GM12878 (cell line): ENCODE results near the gene PPP2R5A. TPM values are rescaled to one million over a fixed set of nuclear protein-coding genes. Genes with fewer than 3 reads are reported as not detected.

Experiments used
- ATAC-seq: fragments of 200-7000 bp; cut with Tn5 transposase; 3 replicates; pipeline ENCODE4 v1.9.1; 2020; ENCODE audit warnings: mild to moderate bottlenecking, moderate library complexity
- BruUV-seq: library from RNA; stranded (reverse); fragments of 400-500 nt; replicated peaks from 2 replicates; lab custom pipeline; 2021; lab: Mats Ljungman, UMichigan
- CTCF ChIA-PET: fragments of 300-600 bp; sonication (Branson Sonifier 250); formaldehyde crosslinking; extraction: SDS; loops from one replicate; lab custom pipeline; 2021; ENCODE audit warnings: inconsistent platforms; lab: Yijun Ruan, JAX
- POLR2A ChIA-PET: fragments of 350-600 bp; formaldehyde crosslinking; extraction: SDS; loops from one replicate; lab custom pipeline; 2021; ENCODE audit warnings: inconsistent platforms; lab: Charles Lee
- RAD21 ChIA-PET: fragments of 300-600 bp; sonication (Branson Sonifier 250); formaldehyde crosslinking; loops from one replicate; lab custom pipeline; 2023; ENCODE audit warnings: antibody characterized with exemption; ENCODE audit not compliant: unreplicated experiment; lab: Charles Lee
- SMC1A ChIA-PET: fragments of 300-600 bp; sonication (Branson Sonifier 250); formaldehyde crosslinking; loops from one replicate; lab custom pipeline; 2023; ENCODE audit not compliant: unreplicated experiment, uncharacterized antibody; lab: Charles Lee
- DNase-seq: peaks from one replicate; pipeline ENCODE4 v3.0.0-alpha.2; 2011; ENCODE audit warnings: low read depth, low spot score
- FAIRE-seq: peaks from 3 replicates; lab custom pipeline; 2011; peaks lifted over from hg19 to GRCh38; lab: Jason Lieb, UNC
- H2AFZ ChIP-seq: 2 replicates; pipeline ENCODE4 v1.6.0; 2011; ENCODE audit warnings: low read depth, low read length, control low read depth; ENCODE audit not compliant: control insufficient read depth
- H3K27ac ChIP-seq: 2 replicates; pipeline ENCODE4 v1.5.1; 2011; ENCODE audit warnings: control low read depth; ENCODE audit not compliant: control insufficient read depth, insufficient read depth
- H3K27me3 ChIP-seq, 2 experiments: replicated peaks in 1 of 2; 2 replicates each; pipeline versions ENCODE4 v1.6.0 to v1.6.1; 2011; ENCODE audit warnings: low read length in 1 of 2; ENCODE audit not compliant: control insufficient read depth in 2 of 2, insufficient read depth in 2 of 2
- H3K36me3 ChIP-seq, 2 experiments: 2 replicates each; pipeline ENCODE4 v1.5.1; 2011; ENCODE audit warnings: low read length in 1 of 2; ENCODE audit not compliant: control insufficient read depth in 2 of 2, insufficient read depth in 2 of 2
- H3K4me1 ChIP-seq: 2 replicates; pipeline ENCODE4 v1.6.1; 2011; ENCODE audit warnings: mild to moderate bottlenecking, low read length, moderate library complexity, mixed read lengths; ENCODE audit not compliant: control insufficient read depth, insufficient read depth
- H3K4me2 ChIP-seq: 2 replicates; pipeline ENCODE4 v1.6.0; 2011; ENCODE audit warnings: control low read depth; ENCODE audit not compliant: control insufficient read depth, insufficient read depth
- H3K4me3 ChIP-seq: fragments of 200-600 bp; sonication (generic); 2 replicates; pipeline ENCODE4 v1.5.1; 2016
- H3K79me2 ChIP-seq: 2 replicates; pipeline ENCODE4 v1.6.0; 2011; ENCODE audit warnings: low read length; ENCODE audit not compliant: control insufficient read depth, insufficient read depth
- H3K9ac ChIP-seq: 2 replicates; pipeline ENCODE4 v1.8.0; 2011; ENCODE audit warnings: low read length, control low read depth, mixed read lengths; ENCODE audit not compliant: control insufficient read depth, insufficient read depth
- H3K9me3 ChIP-seq: replicated peaks from 3 replicates; pipeline ENCODE4 v1.5.1; 2011; ENCODE audit warnings: mild to moderate bottlenecking, low read length; ENCODE audit not compliant: control insufficient read depth, insufficient read depth
- H4K20me1 ChIP-seq: 2 replicates; pipeline ENCODE4 v1.6.0; 2011; ENCODE audit not compliant: control insufficient read depth, insufficient read depth
- CHD2 ChIP-seq: IDR thresholded peaks from 2 replicates; pipeline ENCODE4 v1.6.1; 2011; ENCODE audit warnings: low read depth, low read length, improper control_type of control experiment, borderline replicate concordance
- GABPA ChIP-seq: IDR thresholded peaks from 2 replicates; pipeline ENCODE4 v1.6.1; 2014; ENCODE audit warnings: antibody characterized with exemption, low read depth, mild to moderate bottlenecking, inconsistent platforms
- NR2C1 ChIP-seq: fragments of 450-650 bp; IDR thresholded peaks from 2 replicates; pipeline ENCODE4 v1.6.1; 2017; ENCODE audit warnings: antibody characterized with exemption, mild to moderate bottlenecking, moderate library complexity
- PAX8 ChIP-seq: fragments of 450-650 bp; IDR thresholded peaks from 2 replicates; pipeline ENCODE4 v1.6.1; 2017; ENCODE audit warnings: mild to moderate bottlenecking, moderate library complexity
- STAT1 ChIP-seq: fragments of 450-650 bp; conservative IDR thresholded peaks from 2 replicates; pipeline ENCODE4 v1.6.1; 2014; ENCODE audit warnings: antibody characterized with exemption, mild to moderate bottlenecking
- WGBS: methylation state at CpG from one replicate; pipeline ENCODE4 v1.1.6; 2016; ENCODE audit warnings: low lambda C conversion rate; ENCODE audit not compliant: insufficient replicate concordance, insufficient coverage; ENCODE audit errors: missing lambda C conversion rate; 5-methylcytosine and 5-hydroxymethylcytosine counted together
- in situ Hi-C: fragments of 300-500 bp; cut with MboI; formaldehyde crosslinking; loops from 9 replicates; pipeline ENCODE4 v1.14.3; 2018; ENCODE audit warnings: mixed read lengths
- intact Hi-C: fragments of 100-400 bp; cut with micrococcal nuclease; formaldehyde crosslinking; loops from one replicate; pipeline ENCODE4 v1.14.2; 2022; ENCODE audit not compliant: unreplicated experiment
- polyA plus RNA-seq, 11 experiments: library from polyadenylated mRNA; depleted of rRNA in 4 of 11; unstranded in 6 of 11; stranded (reverse) in 5 of 11; fragments of >200 nt; fragmentation: Nextera tagmentation in 4 of 11; fragmentation: Illumina TruSeq in 1 of 11; extraction: Ambion mirVana in 4 of 11; extraction: Trizol in 1 of 11; gene quantifications; 1 replicate in 1 of 11; 2 replicates in 10 of 11; pipeline versions ENCODE4 v1.2.1 to v1.2.3, GENCODE V29; 2011 to 2016; ENCODE audit warnings: inconsistent platforms in 2 of 11, missing spikeins in 2 of 11, low read depth in 1 of 11
- total RNA-seq, 4 experiments: library from RNA; depleted of rRNA in 3 of 4; stranded (reverse); fragments of >200 nt in 3 of 4; fragmentation: Illumina TruSeq in 1 of 4; extraction: Trizol in 1 of 4; gene quantifications; 2 replicates each; pipeline versions ENCODE4 v1.2.1 to v1.2.3, GENCODE V29; 2013 to 2021
- TF ChIP-seq, protein P1 (sequence below): IDR thresholded peaks from 2 replicates; pipeline ENCODE4 v1.6.1; 2011; ENCODE audit warnings: borderline replicate concordance, low read depth, mild to moderate bottlenecking, moderate library complexity, mixed read lengths, low read length; ENCODE audit not compliant: insufficient read depth; ENCODE audit errors: extremely low read length
- TF ChIP-seq, protein P2 (sequence below): fragments of 450-650 bp; IDR thresholded peaks from 2 replicates; pipeline ENCODE4 v1.6.1; 2017; ENCODE audit warnings: low read depth, mild to moderate bottlenecking, moderate library complexity
- TF ChIP-seq, protein P3 (sequence below), 3 experiments: IDR thresholded peaks in 2 of 3; conservative IDR thresholded peaks in 1 of 3; 2 replicates each; pipeline ENCODE4 v1.5.1; 2011; ENCODE audit warnings: low read depth in 3 of 3, low read length in 3 of 3, mild to moderate bottlenecking in 3 of 3, control low read depth in 2 of 3, moderate library complexity in 2 of 3, inconsistent platforms in 1 of 3, mixed read lengths in 1 of 3; ENCODE audit not compliant: control insufficient read depth in 2 of 3, insufficient read depth in 1 of 3; ENCODE audit errors: extremely low read depth in 1 of 3
- TF ChIP-seq, protein P4 (sequence below): fragments of 150-350 bp; IDR thresholded peaks from 2 replicates; pipeline ENCODE4 v1.6.1; 2014; ENCODE audit warnings: mild to moderate bottlenecking, low read depth, low read length
- TF ChIP-seq, protein P5 (sequence below): IDR thresholded peaks from 2 replicates; pipeline ENCODE4 v1.6.1; 2012; ENCODE audit warnings: low read depth, low read length, improper control_type of control experiment
- TF ChIP-seq, protein P6 (sequence below): fragments of 450-650 bp; IDR thresholded peaks from 2 replicates; pipeline ENCODE4 v1.6.1; 2014; ENCODE audit warnings: mild to moderate bottlenecking
- TF ChIP-seq, protein P7 (sequence below): IDR thresholded peaks from 2 replicates; pipeline ENCODE4 v1.6.1; 2011; ENCODE audit warnings: low read depth, mild to moderate bottlenecking, low read length, moderate library complexity, borderline replicate concordance; ENCODE audit errors: extremely low read depth

PPP2R5A gene
- total and polyA plus RNA-seq, 10 of the 15 experiments (the other 5 are each of a cell fraction or from before 2014, with no cell fraction given): 15.4 to 40.6 (median 32.5) TPM

DNA sequence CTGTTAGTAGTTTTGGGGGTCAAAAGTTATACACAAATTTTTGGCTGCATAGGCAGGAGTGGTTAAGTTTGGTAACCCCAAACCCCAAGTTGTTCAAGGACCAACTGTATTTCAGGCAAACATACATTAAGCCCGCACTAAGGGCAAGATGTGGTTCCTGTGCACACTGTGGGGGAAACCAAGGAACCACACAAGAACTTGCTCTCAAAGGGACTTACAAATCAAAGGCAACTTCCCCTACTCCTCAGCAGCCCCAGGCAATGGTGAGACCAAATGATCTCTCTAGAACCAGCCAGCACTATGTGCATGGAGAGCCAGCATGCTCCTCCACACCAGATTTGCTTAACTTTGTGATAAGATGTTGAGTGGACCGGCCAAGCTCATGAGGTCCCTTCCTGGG lies 94.2 kb downstream of the PPP2R5A start (continued):
- TF ChIP-seq, protein P1, sequence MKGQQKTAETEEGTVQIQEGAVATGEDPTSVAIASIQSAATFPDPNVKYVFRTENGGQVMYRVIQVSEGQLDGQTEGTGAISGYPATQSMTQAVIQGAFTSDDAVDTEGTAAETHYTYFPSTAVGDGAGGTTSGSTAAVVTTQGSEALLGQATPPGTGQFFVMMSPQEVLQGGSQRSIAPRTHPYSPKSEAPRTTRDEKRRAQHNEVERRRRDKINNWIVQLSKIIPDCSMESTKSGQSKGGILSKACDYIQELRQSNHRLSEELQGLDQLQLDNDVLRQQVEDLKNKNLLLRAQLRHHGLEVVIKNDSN: no peak
- TF ChIP-seq, protein P2, sequence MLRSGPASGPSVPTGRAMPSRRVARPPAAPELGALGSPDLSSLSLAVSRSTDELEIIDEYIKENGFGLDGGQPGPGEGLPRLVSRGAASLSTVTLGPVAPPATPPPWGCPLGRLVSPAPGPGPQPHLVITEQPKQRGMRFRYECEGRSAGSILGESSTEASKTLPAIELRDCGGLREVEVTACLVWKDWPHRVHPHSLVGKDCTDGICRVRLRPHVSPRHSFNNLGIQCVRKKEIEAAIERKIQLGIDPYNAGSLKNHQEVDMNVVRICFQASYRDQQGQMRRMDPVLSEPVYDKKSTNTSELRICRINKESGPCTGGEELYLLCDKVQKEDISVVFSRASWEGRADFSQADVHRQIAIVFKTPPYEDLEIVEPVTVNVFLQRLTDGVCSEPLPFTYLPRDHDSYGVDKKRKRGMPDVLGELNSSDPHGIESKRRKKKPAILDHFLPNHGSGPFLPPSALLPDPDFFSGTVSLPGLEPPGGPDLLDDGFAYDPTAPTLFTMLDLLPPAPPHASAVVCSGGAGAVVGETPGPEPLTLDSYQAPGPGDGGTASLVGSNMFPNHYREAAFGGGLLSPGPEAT: no peak

DNA sequence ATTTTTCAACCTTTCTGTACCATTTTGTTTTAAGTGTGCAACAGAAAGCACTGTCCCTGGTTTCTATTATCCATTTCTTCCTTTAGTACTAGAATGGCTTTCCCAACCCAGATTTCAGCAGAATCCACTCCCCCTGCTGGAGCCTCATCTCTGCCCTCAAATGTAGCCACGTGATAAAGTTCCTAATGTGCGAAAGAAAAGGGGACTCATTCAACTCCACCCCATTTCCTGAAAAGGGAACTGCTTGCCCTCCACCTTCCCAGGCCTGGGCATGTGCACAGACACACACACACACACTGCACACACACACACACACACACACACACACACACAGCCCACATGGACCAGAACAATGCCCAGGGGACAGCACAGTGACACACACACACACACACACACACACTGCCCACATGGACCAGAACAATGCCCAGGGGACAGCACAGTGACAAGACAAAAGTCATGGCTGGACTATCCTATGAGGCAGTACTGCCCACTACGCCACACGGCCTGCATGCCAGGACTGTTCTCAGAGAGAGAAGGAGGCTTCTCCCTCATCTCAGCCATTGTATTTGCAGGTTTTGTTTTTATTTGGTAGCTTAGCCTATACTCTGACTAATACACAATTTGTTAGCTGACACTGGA lies 96.3 kb downstream of the PPP2R5A start:
- Histone ChIP-seq H3K79me2 (no peaks in the 10 kb centered on the region), H3K27me3 (no peaks in the 10 kb centered on the region), H3K4me1 (no peaks in the 10 kb centered on the region), H3K9me3 (no peaks in the 10 kb centered on the region), H4K20me1 (no peaks in the 10 kb centered on the region), H2AFZ (no peak overlapping the region), H3K9ac (no peak overlapping the region), H3K27ac (no peak overlapping the region), H3K36me3 (peaks cover 25 to 57% of the 10 kb centered on the region in 2 experiments; a peak in 3 of 4 replicates), H3K4me2 (no peak overlapping the region), H3K4me3 (no peak overlapping the region)
- ChIA-PET RAD21 (no interaction called here), SMC1A (no interaction called here), POLR2A (no interaction called here), CTCF (interaction anchor here (0.6 to 7.3 kb wide), 2 partner anchors 74 to 75 kb away, joined by 4 to 60 read pairs; no protein-coding TSS in a partner anchor)
- in situ Hi-C loops: no loop called here
- DNase-seq: no peak
- BruUV-seq: no TSS peak
- no peak for ATAC-seq
- 78% methylated on average over 4 of the region's 4 CpGs for WGBS
- intact Hi-C loops: no loop called here
- no peak for FAIRE-seq
- TF ChIP-seq, protein P3, sequence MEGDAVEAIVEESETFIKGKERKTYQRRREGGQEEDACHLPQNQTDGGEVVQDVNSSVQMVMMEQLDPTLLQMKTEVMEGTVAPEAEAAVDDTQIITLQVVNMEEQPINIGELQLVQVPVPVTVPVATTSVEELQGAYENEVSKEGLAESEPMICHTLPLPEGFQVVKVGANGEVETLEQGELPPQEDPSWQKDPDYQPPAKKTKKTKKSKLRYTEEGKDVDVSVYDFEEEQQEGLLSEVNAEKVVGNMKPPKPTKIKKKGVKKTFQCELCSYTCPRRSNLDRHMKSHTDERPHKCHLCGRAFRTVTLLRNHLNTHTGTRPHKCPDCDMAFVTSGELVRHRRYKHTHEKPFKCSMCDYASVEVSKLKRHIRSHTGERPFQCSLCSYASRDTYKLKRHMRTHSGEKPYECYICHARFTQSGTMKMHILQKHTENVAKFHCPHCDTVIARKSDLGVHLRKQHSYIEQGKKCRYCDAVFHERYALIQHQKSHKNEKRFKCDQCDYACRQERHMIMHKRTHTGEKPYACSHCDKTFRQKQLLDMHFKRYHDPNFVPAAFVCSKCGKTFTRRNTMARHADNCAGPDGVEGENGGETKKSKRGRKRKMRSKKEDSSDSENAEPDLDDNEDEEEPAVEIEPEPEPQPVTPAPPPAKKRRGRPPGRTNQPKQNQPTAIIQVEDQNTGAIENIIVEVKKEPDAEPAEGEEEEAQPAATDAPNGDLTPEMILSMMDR (IDR thresholded peaks at IDR 0.05 in 2 of 3, conservative IDR thresholded peaks at IDR 0.05 in 1 of 3; ENCODE audit: control insufficient read depth in 2 of 3, extremely low read depth in 1 of 3, insufficient read depth in 1 of 3, low read depth in 3 of 3, low read length in 3 of 3): no peak
- TF ChIP-seq STAT1: no peak
- TF ChIP-seq GABPA: no peak
- no peak for TF ChIP-seq PAX8
- no peak for TF ChIP-seq CHD2
- TF ChIP-seq NR2C1: no peak
- TF ChIP-seq, protein P4, sequence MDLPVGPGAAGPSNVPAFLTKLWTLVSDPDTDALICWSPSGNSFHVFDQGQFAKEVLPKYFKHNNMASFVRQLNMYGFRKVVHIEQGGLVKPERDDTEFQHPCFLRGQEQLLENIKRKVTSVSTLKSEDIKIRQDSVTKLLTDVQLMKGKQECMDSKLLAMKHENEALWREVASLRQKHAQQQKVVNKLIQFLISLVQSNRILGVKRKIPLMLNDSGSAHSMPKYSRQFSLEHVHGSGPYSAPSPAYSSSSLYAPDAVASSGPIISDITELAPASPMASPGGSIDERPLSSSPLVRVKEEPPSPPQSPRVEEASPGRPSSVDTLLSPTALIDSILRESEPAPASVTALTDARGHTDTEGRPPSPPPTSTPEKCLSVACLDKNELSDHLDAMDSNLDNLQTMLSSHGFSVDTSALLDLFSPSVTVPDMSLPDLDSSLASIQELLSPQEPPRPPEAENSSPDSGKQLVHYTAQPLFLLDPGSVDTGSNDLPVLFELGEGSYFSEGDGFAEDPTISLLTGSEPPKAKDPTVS: no peak
- TF ChIP-seq, protein P5, sequence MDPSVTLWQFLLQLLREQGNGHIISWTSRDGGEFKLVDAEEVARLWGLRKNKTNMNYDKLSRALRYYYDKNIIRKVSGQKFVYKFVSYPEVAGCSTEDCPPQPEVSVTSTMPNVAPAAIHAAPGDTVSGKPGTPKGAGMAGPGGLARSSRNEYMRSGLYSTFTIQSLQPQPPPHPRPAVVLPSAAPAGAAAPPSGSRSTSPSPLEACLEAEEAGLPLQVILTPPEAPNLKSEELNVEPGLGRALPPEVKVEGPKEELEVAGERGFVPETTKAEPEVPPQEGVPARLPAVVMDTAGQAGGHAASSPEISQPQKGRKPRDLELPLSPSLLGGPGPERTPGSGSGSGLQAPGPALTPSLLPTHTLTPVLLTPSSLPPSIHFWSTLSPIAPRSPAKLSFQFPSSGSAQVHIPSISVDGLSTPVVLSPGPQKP: no peak
- TF ChIP-seq, protein P6, sequence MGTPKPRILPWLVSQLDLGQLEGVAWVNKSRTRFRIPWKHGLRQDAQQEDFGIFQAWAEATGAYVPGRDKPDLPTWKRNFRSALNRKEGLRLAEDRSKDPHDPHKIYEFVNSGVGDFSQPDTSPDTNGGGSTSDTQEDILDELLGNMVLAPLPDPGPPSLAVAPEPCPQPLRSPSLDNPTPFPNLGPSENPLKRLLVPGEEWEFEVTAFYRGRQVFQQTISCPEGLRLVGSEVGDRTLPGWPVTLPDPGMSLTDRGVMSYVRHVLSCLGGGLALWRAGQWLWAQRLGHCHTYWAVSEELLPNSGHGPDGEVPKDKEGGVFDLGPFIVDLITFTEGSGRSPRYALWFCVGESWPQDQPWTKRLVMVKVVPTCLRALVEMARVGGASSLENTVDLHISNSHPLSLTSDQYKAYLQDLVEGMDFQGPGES: no peak
- TF ChIP-seq, protein P7, sequence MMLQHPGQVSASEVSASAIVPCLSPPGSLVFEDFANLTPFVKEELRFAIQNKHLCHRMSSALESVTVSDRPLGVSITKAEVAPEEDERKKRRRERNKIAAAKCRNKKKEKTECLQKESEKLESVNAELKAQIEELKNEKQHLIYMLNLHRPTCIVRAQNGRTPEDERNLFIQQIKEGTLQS: no peak
